Sciatic nerve (tissue), 2 donors: ENCODE measurements around the gene JDP2. TPM values are rescaled to one million over a fixed set of nuclear protein-coding genes. Genes with fewer than 3 reads are reported as not detected.
A peak's percentile ranks its signal among the peaks of the same experiment; 100 is the strongest.

Experiments used
- ATAC-seq: fragments of 200-7000 bp; cut with Tn5 transposase; one replicate; pipeline ENCODE4 v1.9.1; 2020; ENCODE audit warnings: mild to moderate bottlenecking, moderate library complexity
- DNase-seq: peaks from one replicate; pipeline ENCODE4 v3.0.0-alpha.2; 2020; ENCODE audit warnings: low spot score
- intact Hi-C: fragments of 100-400 bp; cut with DNase I; formaldehyde crosslinking; loops from one replicate; pipeline ENCODE4 v1.14.2; 2022
- total RNA-seq: library from RNA; stranded (reverse); fragmentation: NEBNext Ultra II Directional; extraction: Animal tissue kit (Norgen Biotek cat#: 25700); gene quantifications from one replicate; pipeline ENCODE4 v1.2.1, GENCODE V29; 2021
- donor health status: DM: no; HTN: no; CAD: no.
- donor health status: DM: no; HTN: no; CAD: no.

The JDP2 gene
- total RNA-seq, 1 donor from 2014 or later = 59.7 TPM

- intact Hi-C loops = no loop called here
- DNase-seq (no peak), ATAC-seq (no peak)
These were observed 4.6 kb downstream of the JDP2 start for GRCh38 chr14:75432411-75432810.

DNA sequence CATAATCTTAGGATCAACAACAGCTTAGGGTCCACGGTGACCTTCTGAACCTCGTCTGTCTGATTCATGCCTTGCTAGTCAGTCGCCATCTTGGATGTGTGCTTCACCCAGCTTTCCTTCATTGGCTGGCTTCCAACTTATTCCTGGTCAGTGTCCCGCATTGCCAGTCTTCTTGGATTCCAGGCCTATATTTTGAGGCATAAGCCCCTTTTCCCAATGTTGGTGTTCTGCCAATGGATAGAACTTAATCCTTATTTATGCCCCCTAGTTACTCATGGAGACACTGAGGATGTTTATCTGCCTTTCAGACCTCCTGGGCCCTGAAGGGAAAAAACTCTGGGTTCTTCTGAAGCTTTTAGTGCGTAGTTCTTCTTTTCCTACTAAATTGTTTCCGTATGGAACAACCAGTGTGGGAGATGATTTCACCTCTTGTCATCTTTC is 5.8 kb downstream of the JDP2 start:
- intact Hi-C loops = no loop called here
- no peak for ATAC-seq

DNA sequence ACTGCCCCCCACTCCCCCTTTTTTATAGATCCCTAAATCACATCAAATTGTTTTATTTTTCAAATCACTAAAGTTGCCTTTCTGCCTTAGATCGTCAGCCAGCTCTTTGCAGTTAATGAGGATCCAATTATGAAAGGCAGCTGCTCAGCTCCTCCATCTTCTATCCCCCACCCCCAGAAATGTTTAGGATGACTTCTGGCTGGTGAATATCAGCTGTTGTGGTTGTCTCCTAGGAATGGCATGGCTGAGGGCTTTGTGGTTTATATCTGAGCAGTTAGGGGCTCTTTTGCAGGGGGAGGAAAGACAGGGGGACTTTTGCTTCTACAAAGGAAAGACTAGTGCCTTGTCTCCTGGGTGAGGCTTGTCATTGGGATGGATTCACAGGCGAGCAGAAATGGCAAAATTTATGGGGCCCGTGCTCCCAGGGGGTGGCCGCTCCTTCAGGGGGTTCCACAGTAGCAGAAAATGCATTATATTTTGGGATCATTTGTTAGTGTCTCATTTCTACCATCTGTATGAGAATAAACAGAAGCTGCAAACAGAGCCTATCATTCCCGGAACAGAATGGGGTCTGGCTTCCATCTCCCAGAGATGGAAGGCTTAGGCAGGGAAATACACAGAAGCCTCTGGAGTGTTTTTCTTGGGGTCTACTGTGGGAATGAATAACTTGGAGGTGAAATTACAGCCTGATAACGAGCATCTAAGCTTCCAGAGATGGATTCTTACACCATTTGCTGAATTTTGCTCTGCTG is 6.5 kb downstream of the JDP2 start:
- no peak for ATAC-seq
- DNase-seq = no peak
- intact Hi-C loops = no loop called here

More for the DNA sequence above, 5.8 kb downstream of the JDP2 start:
- no peak for DNase-seq

DNA sequence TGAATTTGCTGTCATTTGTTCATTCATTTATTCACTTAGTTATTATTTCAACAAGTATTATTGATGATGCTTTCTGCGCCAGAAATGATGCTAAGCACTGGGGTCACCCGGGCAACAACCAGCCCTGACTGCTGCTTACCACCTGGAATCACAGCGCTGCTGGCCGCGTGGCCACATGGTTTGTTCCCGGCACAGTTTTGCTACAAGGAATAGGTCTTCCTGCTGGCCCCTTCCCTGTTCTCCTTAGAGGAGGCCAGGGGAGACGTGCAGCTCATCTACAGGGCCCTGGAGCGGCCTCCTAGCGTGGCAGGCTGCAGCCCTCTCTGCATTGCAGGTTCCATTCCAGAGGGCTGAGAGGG is 7.0 kb downstream of the JDP2 start:
- intact Hi-C loops = no loop called here
- ATAC-seq (no peak), DNase-seq (no peak)

GRCh38 chr14:75435473-75435872 is 7.7 kb downstream of the JDP2 start:
- no peak for ATAC-seq
- DNase-seq = no peak
- intact Hi-C loops = no loop called here

GRCh38 chr14:75437201-75438143 is 9.7 kb downstream of the JDP2 start:
- ATAC-seq (no peak), DNase-seq (no peak)
- intact Hi-C loops = no loop called here

DNA sequence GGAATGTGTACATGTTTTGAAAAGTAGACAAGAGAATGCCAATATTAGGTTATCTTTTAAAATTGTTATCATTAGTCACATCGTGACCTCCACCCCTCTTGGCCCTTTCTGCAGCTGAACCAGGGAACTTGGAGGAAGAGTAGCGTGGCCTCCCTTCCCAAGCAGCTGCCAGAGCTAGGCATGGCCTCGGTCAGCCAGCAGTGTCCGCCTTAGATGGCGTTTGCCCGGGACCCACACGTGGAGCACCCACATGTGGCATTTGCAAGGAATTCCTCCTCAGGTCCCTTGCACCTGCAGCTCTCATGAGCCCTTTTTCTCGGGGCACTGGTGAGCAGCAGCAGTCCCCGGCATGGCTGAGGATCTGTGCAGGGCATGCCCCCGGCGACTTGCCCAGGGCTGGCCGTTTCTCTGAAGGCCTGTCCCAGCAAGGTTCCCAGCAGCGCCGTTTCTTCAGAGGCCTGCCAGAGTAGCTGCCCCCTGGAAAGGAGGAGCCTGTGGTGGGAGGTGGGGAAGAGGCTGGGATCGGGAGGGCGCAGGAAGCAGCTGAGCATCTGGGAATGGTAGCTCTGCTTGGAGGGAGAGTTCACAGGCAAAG is 10.8 kb downstream of the JDP2 start:
- DNase-seq (no peak), ATAC-seq (no peak)
- intact Hi-C loops = no loop called here

DNA sequence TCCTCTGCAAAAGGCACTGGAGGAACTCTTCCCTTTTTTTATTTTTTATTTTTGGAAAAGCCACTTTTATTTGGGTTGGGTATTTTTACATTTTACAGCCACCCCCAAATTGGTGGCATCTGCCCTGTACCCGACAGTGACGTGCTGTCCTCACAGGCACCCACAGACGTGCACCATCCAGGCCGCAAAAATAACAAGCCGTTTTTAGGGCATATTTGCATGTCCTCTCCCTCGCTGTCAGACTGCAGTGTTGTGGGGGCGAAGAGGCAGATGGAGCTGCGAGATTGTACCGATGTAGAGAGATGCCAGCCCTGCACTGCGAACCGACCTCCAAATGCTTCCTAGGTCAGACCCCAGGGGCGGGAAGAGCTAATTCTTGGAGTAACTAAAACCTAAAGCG is 12.2 kb downstream of the JDP2 start:
- intact Hi-C loops = no loop called here
- DNase-seq = no peak
- ATAC-seq = no peak

DNA sequence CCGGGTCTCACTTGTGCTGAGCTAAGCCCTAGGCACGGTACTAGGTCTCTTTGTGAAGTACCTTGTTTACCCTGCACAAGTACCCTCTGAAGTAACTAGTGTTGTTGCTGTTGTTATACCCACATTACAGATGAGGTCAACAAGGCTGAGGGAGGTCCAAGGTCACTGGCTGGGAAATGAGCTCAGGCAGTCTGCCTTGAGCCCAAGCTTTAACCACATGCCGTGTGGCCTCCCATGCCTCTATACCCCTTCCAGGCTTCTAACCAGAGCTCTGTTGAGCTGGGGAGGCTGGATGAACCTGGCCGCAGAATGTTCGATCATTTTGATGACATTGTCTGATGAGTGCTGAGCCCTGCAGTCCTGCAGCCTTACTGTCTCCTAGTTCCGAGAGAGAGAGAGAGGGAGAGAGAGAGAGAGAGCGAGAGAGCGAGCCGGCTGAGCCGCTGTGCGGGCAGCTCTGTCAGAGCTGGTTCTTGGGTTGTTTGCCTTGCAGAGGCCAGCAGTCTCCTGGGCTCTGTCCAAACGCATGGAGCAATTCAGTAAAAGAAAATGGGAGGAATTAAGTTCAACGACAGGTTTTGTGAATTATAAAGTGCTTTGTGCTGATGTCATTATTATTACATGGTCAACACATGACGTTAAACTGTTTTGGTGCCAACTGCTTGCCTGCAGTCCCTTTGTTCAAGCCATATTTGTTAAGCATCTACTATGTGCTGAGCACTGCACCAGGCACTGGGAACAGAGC is 13.1 kb downstream of the JDP2 start:
- DNase-seq = no peak
- intact Hi-C loops = no loop called here
- ATAC-seq = peak; percentile 87

DNA sequence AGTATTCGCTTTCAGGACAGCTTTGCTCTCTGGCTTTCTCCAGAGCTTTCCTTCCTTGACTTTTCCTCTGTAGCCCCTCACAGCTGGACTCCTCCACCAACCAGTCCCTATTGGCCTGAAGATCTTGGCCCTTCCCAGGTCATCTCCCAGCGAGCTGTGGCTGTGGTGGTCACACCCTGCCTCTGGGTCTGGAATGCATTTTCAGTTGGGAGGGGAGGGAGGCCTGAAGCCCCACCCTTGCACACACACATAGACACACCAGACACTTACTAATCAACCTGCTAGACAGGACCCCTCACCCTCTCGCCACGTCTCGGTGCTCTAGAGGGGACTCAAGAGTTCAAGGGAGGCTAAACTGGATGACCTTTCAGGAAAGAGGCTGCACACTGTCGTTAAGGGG is 13.9 kb downstream of the JDP2 start:
- no peak for DNase-seq
- peak; percentile 25 for ATAC-seq
- intact Hi-C loops = no loop called here

DNA sequence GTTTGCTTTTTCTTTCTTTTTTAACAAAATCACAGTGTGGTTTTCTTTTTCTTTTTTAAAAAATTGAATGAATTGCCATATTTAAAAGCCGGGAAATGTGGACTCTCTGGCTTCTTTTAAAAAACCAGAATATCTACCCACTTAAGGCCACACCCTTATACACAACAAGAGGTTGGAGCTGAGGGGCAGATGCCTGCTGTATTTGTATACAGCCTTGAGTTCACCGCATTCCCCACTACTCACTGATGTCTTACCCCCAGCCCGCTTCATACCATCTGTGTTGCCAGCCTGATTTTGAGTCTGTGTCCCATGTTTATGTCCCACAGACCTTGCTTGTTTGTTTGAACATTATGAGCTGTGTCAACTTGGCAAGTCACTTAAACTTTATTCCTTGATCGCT is 14.3 kb downstream of the JDP2 start:
- intact Hi-C loops = no loop called here
- ATAC-seq = no peak
- no peak for DNase-seq

GRCh38 chr14:75442642-75443041 is 14.8 kb downstream of the JDP2 start:
- intact Hi-C loops = no loop called here
- DNase-seq = no peak
- ATAC-seq = peak; percentile 27

DNA sequence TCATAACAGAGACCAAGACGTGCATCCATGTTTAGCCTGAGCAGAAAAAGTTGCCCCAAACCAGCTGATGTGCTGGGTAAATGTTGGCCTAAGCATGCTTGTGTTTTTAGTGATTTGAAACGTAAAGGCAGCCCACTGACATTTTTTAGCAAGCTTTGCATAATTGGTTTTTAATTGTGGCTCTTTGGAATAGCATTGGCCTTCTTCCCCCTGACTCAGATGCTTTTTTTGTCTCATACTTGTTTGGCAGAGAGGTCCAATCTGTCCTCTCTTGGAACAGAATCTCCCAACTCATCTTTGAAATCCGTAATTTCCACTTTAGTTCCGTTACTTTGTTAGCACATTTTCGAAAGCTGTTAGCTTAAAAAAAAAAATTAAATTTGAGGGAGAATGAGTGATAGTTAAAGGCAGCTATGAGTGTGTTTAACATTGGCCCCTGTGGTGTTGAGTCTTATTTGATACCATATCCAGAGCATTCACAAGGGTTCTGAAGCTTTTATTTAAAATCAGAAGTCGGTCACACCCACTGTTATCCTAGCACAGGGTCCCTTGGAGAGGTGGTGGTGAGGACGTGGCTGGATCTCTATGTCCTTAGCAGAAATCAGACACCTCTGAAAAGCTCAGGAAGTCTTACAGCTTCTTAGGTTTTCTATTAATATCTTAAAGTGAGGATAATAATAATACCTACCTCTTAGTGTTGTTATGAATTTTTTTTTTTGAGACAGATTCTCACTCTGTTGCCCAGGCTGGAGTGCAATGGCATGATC is 15.6 kb downstream of the JDP2 start:
- intact Hi-C loops = no loop called here
- ATAC-seq = no peak
- DNase-seq = no peak

DNA sequence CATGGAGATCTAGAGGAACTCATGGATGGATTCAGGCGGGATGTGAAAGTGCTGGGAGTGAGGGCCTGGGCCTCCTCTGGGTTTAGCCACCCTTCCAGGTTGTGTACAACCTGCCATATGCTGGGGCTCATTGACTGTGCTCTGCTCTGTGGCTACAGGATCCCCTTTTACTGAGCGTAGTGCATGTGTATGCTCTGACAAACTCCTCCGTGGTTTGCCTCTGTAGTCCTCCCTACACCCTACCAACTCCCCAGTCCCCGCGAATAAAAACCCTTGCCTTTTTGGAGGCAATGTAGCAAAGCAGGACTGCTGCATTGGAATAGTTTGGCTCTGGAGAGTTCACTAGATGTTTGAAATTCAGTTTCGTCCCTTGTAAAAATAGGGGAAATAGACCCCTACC is 17.4 kb downstream of the JDP2 start:
- intact Hi-C loops = no loop called here
- DNase-seq (no peak), ATAC-seq (no peak)

- no peak for ATAC-seq
- intact Hi-C loops = no loop called here
- no peak for DNase-seq
These were observed 18.1 kb downstream of the JDP2 start for GRCh38 chr14:75445963-75446362.

DNA sequence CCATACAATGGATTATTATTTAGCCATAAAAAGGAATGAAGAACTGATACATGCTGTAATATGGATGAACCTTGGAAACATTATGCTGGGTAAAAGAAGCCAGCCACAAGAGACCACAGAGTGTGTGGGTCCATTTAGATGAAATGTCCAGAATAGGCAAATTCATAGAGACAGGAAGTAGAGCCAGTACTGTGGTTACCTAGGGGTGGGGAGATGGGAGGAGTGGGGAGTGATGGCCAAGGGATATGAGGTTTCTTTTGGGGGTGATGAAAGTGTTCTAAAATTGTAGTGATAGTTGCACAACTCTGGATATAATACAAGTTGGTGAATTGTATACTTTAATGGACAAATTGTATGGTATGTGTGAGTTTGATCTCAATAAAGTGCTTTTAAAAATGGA is 18.6 kb downstream of the JDP2 start:
- ATAC-seq = no peak
- intact Hi-C loops = no loop called here
- DNase-seq = no peak

- ATAC-seq (no peak), DNase-seq (no peak)
- intact Hi-C loops = no loop called here
These were observed 20.4 kb downstream of the JDP2 start for GRCh38 chr14:75448209-75448608.

- DNase-seq (no peak), ATAC-seq (no peak)
- intact Hi-C loops = no loop called here
These were observed 21.2 kb downstream of the JDP2 start for GRCh38 chr14:75449036-75449435.

GRCh38 chr14:75449696-75450095 is 21.9 kb downstream of the JDP2 start:
- intact Hi-C loops = no loop called here
- no peak for DNase-seq
- ATAC-seq = no peak
